GM19193 (cell line): Measurements from ENCODE around the gene PAPOLA.

Experiments used
- POLR2A ChIP-seq: IDR thresholded peaks from 4 replicates; pipeline ENCODE4 v1.6.1; 2011; ENCODE audit not compliant: insufficient read depth, insufficient read length; ENCODE audit errors: extremely low read depth

Gene PAPOLA

GRCh38 chr14:96501740-96502620, at the start of gene PAPOLA:
PAPOLA (plus strand) TSS chr14:96502382; CDS start chr14:96502593, 211 bp downstream.
- peak; percentile 91 for TF ChIP-seq POLR2A

GRCh38 chr14:96452684-96453083, 49.5 kb upstream of the PAPOLA start:
- TF ChIP-seq POLR2A = no peak

- no peak for TF ChIP-seq POLR2A
Observed at GRCh38 chr14:96455588-96455987, 46.6 kb upstream of the PAPOLA start.

GRCh38 chr14:96459851-96460250, 42.3 kb upstream of the PAPOLA start:
- TF ChIP-seq POLR2A = no peak

GRCh38 chr14:96461950-96462798, 40.0 kb upstream of the PAPOLA start:
- no peak for TF ChIP-seq POLR2A

GRCh38 chr14:96464136-96464535, 38.0 kb upstream of the PAPOLA start:
- no peak for TF ChIP-seq POLR2A

GRCh38 chr14:96466918-96467317, 35.3 kb upstream of the PAPOLA start:
- no peak for TF ChIP-seq POLR2A

GRCh38 chr14:96470331-96470730, 31.9 kb upstream of the PAPOLA start:
- no peak for TF ChIP-seq POLR2A

GRCh38 chr14:96478119-96478518, 24.1 kb upstream of the PAPOLA start:
- no peak for TF ChIP-seq POLR2A

- no peak for TF ChIP-seq POLR2A
Observed at GRCh38 chr14:96479435-96480146, 22.6 kb upstream of the PAPOLA start.

- no peak for TF ChIP-seq POLR2A
Observed at GRCh38 chr14:96481731-96482314, 20.4 kb upstream of the PAPOLA start.

- TF ChIP-seq POLR2A = no peak
Observed at GRCh38 chr14:96482986-96483385, 19.2 kb upstream of the PAPOLA start.

GRCh38 chr14:96484399-96484798, 17.8 kb upstream of the PAPOLA start:
- TF ChIP-seq POLR2A = no peak

- no peak for TF ChIP-seq POLR2A
Observed at GRCh38 chr14:96486705-96487104, 15.5 kb upstream of the PAPOLA start.

GRCh38 chr14:96489327-96489726, 12.9 kb upstream of the PAPOLA start:
- TF ChIP-seq POLR2A = no peak
